Measurements from ENCODE around the gene DNAJB5. TPM values are rescaled to one million over a fixed set of nuclear protein-coding genes. Genes with fewer than 3 reads are reported as not detected.
"Not testable (repeated sequence)": the region's sequence is repeated elsewhere in the genome, so short reads cannot be mapped to it uniquely, and the experiment has no call there.

DNAJB5 gene
- total RNA-seq, 1 experiment from 2014 or later, result 3.7 TPM

DNA sequence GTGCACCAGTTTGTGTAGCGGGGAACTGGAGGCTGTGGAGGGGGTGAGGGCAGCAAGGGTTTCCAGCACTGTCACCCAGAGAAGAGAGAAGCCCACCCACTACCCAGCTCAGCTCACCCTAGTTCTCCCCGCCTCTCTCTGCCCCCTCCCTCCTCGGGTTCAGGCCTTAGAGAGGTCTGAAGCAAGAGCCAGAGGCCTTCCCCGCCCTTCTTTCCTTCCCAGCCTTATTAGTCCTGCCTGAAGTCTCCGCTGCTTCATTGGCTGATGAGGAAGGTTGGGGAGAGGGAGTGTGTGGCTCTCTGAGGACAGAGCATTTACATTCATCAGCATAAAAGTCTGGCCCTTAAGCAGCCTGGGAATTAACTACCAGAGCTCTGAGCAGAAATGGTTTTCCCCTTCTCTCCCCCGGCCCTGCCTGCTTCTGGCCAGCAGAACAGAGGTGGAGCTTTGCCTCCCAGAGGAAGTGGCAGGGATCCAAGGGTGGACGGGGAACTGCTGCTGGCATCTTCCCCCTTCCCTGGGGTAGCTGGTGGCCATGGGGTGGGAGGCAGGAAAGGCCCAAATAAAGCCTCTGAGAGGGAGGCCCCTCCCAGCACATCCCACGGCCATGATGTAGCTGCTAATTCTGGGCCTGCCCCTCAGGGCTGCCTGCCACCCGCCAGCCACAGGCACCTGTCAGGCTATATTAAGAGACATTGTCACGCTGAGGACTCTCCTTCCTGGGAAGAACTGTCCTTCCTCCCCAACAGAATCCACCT lies 4.1 kb downstream of the DNAJB5 start:
- peak; percentile 50 for DNase-seq
- H3K4me3 ChIP-seq, result no peak overlapping the region

DNA sequence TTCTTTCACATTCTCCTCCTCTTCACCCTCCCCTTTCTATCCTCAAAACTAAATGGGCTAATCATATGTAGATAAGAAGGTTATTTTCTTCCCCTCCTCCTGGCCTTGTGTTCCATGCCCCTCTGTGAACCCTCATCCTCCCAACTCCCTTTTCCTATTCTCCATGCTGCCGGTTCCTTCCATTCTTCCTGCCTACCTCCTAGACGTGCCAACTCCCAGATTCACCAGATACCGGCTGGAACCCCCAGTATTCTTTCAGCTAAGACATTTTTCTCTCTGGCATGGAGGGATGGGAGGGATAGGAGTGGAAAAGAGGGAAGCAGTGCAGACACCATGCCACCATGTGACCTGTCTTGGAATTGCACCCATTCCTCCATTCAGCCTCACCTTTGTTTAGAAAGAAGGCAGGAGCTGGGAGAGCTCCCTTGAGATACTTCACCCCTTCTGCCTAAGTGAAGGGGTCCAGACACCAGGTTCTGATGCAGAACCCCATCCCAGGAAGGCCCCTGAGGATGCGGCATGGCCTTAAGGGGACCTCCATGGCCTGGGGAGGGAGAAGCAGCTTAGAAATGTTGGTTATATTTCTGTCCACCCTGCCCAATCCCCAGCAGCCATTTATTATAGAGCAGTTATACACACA lies 4.8 kb downstream of the DNAJB5 start:
- Histone ChIP-seq H3K4me3 (no peak overlapping the region), H3K36me3 (no peaks in the 10 kb centered on the region), H3K27me3 (no peaks in the 10 kb centered on the region), H3K9me3 (no peaks in the 10 kb centered on the region)
- peak; percentile 15 for DNase-seq

More for the DNA sequence above, 4.1 kb downstream of the DNAJB5 start:
- no peaks in the 10 kb centered on the region for H3K27me3 ChIP-seq
- H3K9me3 ChIP-seq, result no peaks in the 10 kb centered on the region
- no peaks in the 10 kb centered on the region for H3K36me3 ChIP-seq

DNA sequence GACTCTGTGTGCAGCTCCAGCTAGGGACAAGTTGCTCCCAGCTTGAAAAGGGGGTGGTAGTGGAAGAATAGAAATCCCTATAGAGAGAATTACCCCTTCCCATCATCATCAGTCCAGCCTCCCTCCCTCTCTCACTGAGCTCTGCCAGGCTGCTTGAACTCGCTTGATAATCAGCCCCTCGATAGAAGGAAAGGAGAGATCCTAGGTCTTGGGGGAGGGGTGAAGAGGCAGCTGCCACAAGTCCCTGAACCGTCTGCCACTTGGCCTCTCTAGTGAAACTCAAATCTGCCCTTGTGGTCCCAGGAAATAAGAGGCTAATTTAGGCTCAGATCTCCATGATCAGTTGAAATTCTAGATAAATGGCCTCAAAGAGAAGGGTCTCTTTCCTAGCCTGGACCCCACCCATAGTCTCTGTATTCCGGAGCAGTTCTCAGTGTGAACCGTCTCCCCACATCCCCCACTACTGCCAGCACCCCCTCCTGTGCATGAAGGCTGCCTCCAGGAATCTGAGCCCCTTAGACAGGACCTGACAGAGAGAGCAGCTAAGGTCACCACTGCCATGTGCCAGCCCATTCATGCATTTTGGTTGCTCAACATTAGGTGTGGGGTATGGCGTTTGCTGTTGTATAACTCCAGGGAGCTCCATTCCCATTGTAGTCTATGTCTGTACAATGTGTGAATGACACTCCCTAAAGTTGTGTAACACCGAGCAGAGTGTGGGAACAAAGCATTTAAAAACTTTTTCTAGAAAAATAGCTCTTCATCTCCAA lies 5.5 kb downstream of the DNAJB5 start:
- no peak overlapping the region for H3K4me3 ChIP-seq
- no peak for DNase-seq
- no peaks in the 10 kb centered on the region for H3K27me3 ChIP-seq
- H3K9me3 ChIP-seq, result no peaks in the 10 kb centered on the region
- no peaks in the 10 kb centered on the region for H3K36me3 ChIP-seq

DNA sequence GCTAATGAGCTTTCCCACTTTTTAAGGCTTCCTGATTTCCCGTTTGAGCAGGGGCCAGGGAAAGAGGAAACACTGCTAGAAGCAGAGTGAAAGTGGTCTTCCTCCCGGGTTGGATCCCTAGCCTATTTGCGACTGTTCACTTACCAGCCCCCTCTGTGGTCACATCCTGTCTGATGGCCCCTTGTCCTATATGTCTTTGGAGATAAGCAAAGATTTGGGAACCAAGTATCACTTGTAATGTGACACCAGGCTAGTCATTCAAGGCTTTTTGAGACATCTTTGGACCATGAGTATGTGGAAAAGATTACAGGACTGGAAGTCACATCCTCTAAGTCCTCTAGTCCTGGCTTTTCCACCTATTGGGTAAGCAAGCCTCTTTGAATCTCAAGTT lies 6.1 kb downstream of the DNAJB5 start:
- DNase-seq, result no peak
- Histone ChIP-seq H3K27me3 (no peaks in the 10 kb centered on the region), H3K4me3 (no peak overlapping the region), H3K36me3 (no peaks in the 10 kb centered on the region), H3K9me3 (no peaks in the 10 kb centered on the region)

DNA sequence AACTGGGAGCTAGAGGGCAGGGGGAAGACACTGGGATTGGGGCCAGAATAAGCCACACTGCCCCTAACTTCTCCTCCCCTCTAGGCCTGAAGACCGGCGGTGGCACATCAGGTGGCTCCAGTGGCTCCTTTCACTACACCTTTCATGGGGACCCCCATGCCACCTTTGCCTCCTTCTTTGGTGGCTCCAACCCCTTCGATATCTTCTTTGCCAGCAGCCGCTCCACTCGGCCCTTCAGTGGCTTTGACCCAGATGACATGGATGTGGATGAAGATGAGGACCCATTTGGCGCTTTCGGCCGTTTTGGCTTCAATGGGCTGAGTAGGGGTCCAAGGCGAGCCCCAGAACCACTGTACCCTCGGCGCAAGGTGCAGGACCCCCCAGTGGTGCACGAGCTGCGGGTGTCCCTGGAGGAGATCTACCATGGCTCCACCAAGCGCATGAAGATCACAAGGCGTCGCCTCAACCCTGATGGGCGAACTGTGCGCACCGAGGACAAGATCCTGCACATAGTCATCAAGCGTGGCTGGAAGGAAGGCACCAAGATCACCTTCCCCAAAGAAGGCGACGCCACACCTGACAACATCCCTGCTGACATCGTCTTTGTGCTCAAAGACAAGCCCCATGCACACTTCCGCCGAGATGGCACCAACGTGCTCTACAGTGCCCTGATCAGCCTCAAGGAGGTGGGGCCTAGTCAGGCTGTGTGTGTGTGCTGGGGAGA lies 6.8 kb downstream of the DNAJB5 start:
- Histone ChIP-seq H3K9me3 (no peaks in the 10 kb centered on the region), H3K36me3 (no peaks in the 10 kb centered on the region), H3K27me3 (no peaks in the 10 kb centered on the region), H3K4me3 (no peak overlapping the region)
- DNase-seq, result no peak

DNA sequence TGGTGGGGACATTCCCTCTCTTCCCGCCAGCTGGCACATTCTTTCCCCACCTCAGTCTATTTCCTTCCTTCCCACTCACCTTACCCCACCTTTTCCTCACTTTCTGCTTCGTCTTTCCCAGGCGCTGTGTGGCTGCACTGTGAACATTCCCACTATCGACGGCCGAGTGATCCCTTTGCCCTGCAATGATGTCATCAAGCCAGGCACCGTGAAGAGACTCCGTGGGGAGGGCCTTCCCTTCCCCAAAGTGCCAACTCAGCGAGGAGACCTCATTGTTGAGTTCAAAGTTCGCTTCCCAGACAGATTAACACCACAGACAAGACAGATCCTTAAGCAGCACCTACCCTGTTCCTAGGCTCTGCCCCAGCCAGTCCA lies 7.3 kb downstream of the DNAJB5 start:
- Histone ChIP-seq H3K4me3 (no peak overlapping the region), H3K27me3 (no peaks in the 10 kb centered on the region), H3K36me3 (no peaks in the 10 kb centered on the region), H3K9me3 (no peaks in the 10 kb centered on the region)
- DNase-seq, result no peak

DNA sequence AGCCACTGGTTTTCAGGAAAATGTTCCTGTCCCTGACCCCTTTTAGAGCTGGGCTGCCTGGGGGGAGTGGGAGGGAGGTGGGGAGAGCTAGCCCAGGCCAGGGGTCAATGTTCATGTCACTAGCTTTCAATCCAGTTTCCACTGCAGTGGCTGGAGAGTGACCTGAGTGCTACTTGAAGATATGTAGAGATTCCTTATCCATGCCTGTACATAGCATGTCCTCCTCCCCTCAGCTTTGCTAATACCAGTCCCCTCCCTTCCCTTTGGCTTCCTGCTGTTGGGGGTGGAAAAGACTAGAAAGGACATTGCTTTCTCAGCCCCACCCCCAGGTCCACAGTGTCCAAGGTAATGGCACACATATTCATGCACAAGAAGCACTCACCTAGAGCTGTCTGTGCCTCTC lies 7.8 kb downstream of the DNAJB5 start:
- Histone ChIP-seq H3K36me3 (no peaks in the 10 kb centered on the region), H3K27me3 (no peaks in the 10 kb centered on the region), H3K4me3 (no peak overlapping the region), H3K9me3 (no peaks in the 10 kb centered on the region)
- no peak for DNase-seq

DNA sequence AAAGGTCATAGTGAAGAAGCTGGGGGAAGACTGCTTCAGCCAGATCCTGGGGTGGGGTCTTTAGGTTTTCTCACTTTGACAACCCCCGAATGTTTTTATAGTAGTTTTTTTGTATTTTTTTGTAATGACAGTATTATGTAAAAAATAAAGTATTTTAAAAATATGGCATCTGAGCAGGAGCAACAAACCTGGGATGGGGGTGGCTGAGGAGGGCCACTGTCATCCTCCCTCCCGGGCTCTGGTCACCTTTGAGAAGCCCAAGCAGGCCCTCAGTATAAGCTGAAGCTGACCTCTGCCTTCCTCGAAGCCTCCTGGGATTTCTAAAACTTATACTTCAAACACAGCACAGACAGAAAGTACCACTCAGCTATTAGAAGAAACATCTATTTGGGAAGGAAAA lies 8.7 kb downstream of the DNAJB5 start:
- no peaks in the 10 kb centered on the region for H3K36me3 ChIP-seq
- H3K27me3 ChIP-seq, result no peaks in the 10 kb centered on the region
- no peak for DNase-seq
- H3K4me3 ChIP-seq, result no peak overlapping the region
- no peaks in the 10 kb centered on the region for H3K9me3 ChIP-seq

DNA sequence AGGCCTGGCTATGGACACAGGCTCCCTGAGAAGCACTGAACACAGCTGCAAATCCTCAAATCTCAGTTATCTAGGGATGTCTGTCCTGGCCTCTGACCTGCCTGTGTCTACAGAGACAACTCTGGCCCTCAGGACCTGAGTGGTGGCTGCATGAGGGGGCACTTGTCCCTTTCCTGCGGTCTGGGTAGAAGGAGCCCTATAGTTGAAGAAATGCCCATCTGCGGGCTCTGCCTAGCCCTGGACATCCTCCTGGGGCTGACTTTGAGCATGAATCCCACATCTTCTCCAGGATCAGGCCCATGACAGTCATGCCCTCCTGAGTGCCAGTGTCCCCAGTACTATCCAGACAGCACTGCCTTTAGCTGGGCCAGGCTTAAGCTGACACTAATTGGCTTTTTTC lies 10.0 kb downstream of the DNAJB5 start:
- no peak for DNase-seq
- no peaks in the 10 kb centered on the region for H3K9me3 ChIP-seq
- no peaks in the 10 kb centered on the region for H3K36me3 ChIP-seq
- H3K27me3 ChIP-seq, result no peaks in the 10 kb centered on the region
- H3K4me3 ChIP-seq, result no peak overlapping the region

DNA sequence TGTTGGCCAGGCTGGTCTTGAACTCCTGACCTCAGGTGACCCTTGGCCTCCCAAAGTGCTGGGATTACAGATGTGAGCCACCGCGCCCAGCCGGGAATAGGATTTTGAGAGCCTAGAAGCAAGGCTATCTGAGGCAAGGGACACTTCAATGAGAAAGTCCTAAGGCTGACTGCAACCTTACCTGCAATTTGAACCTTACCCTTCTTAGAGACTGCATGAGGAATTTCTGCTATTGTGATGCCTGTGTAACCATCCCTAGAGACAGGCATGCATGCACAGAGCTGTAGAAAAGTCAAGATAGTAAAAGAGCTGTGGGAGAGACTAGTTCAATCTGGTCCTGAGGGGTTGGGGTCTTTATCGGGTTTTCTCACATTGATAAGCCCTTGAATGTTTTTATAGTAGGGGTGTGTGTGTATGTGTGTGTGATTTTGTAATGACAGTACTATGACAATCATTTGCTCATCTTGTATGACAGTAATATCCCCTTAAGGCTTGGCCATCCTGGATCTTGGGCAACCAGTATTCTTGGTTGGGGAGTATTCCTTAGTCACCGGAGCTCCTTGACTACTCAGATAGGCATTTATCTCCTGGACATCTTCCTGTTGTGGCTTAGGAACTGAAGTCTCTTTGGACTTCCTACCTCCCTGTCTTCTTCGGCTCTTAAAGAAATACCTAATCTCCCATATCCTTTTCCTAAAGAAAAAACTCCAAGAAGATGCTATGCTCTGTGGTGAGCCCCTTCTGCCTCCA lies 11.2 kb downstream of the DNAJB5 start:
- DNase-seq, result no peak
- no peaks in the 10 kb centered on the region for H3K9me3 ChIP-seq
- H3K36me3 ChIP-seq, result no peaks in the 10 kb centered on the region
- H3K4me3 ChIP-seq, result no peak overlapping the region
- no peaks in the 10 kb centered on the region for H3K27me3 ChIP-seq

DNA sequence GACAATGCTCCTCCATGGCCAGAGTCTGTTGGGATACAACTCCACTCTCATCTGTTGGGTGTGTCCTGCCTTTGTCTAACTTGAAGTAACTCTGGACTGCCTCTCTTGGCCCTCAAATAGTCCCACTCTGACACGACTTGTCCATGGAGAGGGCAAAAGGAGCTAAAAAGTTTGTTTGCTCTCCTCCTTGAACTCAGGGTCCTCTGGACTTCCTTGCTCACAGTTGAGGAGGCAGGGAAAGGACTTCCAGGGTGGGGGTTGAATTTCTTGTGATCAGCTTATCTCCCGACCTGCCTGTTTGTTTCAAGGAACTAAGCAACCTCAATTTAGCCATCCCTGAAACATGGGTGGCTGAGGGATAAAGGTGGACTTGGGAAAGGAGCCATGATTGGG lies 11.7 kb downstream of the DNAJB5 start:
- DNase-seq, result no peak
- H3K4me3 ChIP-seq, result no peak overlapping the region
- H3K36me3 ChIP-seq, result no peaks in the 10 kb centered on the region
- H3K27me3 ChIP-seq, result no peaks in the 10 kb centered on the region
- H3K9me3 ChIP-seq, result no peaks in the 10 kb centered on the region

DNA sequence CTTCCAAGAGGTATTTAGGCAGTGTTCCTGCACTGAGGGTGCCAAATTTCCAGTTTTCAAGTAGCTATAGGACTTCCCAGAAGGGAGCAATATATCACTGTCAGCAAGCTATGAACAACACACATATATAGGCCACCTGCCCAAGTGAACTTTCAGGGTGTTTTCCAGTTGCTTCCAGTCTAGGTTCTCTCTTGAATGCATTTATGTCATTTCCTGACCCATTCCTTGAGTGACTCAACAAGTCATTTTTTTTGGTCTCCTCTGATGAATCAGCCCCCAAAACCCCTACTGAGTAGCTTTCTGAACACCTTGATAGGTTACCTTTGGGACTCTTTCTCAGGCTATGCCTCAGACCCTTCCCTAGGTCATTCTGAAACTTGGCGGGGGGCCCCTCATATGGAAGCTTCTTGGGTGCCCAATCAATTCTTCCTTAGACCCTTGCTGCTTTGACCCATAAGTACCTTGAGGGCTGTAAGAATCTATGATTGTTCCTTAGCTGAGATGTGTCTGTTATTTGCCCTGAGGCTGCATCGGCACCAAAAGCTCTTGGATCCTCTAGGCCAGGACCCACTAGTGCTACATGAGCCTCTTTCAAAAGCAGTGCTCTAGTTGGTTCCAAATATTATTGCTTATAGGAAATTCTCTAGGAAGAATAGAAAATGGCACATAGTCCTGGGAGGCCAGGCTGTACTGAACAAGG lies 12.4 kb downstream of the DNAJB5 start:
- DNase-seq, result no peak
- no peaks in the 10 kb centered on the region for H3K9me3 ChIP-seq
- H3K36me3 ChIP-seq, result no peaks in the 10 kb centered on the region
- no peaks in the 10 kb centered on the region for H3K27me3 ChIP-seq
- H3K4me3 ChIP-seq, result no peak overlapping the region

DNA sequence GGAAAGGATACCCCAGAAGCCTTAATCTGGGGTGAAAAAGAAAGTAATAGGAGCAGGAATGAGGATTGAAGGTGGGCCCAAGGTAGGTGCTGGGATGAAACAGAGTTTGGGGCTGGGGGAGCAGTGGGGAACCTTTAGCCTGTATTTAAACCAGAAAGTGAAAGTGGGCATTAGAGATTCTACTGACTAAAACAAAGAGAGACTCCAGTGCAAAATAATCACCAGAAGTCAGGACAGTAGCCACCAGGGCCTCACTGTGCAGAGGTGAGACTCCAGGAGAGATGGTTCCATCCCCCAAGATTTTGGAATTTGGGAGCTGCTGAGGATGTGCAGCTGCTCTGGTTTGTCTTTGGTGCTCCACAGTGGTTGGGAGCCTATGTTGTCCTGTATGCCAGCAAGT lies 13.1 kb downstream of the DNAJB5 start:
- H3K36me3 ChIP-seq, result no peaks in the 10 kb centered on the region
- no peak overlapping the region for H3K4me3 ChIP-seq
- no peaks in the 10 kb centered on the region for H3K9me3 ChIP-seq
- DNase-seq, result no peak
- no peaks in the 10 kb centered on the region for H3K27me3 ChIP-seq

DNA sequence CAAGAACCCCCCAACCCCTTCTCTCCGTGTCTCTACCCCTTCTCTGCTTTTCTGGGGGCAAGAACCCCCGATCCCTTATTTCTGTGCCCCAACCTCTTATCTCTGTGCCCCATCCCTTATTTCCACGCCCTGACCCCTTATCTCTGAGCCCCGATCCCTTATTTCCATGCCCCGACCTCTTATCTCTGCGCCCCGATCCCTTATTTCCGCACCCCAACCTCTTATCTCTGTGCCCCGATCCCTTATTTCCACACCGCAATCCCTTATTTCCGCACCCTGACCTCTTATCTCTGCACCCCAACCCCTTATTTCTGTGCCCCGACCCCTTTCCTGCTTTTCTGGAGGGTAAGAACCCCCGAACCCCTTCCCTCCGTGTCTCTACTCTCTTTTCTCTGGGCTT lies 14.8 kb downstream of the DNAJB5 start:
- not testable (repeated sequence) for H3K4me3 ChIP-seq, DNase-seq, H3K27me3 ChIP-seq, H3K36me3 ChIP-seq, H3K9me3 ChIP-seq

DNA sequence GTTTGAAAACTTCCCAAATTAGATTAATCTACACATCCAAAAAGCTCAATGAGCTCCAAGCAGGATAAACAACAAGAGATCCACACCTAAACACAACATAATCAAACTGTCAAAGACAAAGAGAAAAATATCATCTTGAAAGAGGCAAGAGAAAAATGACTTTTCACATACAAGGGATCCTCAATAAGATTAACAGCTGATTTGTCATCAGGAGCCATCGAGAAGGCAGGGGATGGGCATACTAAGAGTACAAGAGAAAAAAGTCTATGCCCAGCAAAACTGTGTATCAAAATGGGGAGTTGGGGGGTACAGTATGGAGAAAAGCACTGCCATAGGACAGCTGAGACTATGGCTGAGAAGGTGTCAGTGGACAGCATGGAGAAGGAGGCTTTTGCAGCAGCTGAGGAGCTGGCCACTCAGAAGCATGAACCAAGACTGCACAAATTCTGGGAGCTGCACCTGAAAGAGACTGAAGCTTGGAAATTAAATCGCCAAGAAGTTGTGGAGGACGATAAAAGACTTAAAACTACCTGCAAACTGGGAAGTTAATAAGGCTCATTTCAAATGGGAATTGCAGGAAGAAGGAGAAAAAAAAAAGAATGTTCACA lies 20.9 kb downstream of the DNAJB5 start:
- H3K36me3 ChIP-seq, result peaks cover 43% of the 10 kb centered on the region
- no peak overlapping the region for H3K4me3 ChIP-seq
- no peak for DNase-seq
- no peaks in the 10 kb centered on the region for H3K27me3 ChIP-seq
- H3K9me3 ChIP-seq, result peaks cover 13% of the 10 kb centered on the region

DNA sequence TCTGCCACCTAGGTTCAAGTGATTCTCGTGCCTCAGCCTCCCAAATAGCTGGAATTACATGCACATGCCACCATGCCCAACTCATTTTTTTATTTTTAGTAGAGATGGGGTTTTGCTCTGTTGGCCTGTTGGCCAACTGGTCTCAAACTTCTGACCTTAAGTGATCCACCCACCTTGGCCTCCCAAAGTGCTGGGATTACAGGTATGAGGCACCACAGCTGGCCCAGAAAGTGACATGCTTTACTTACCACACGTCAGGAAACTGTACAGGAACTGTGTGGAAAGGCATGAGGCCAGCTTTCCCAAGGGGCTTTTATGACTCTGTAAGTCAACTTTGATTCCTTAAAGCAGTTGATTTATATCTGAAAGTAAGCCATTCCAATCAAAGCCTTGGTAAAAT lies 25.0 kb downstream of the DNAJB5 start:
- Histone ChIP-seq H3K4me3 (no peak overlapping the region), H3K27me3 (no peaks in the 10 kb centered on the region), H3K9me3 (peaks cover 13% of the 10 kb centered on the region), H3K36me3 (peaks cover 56% of the 10 kb centered on the region)
- DNase-seq, result no peak
